LHCN-M2 (cell line): ENCODE measurements around the gene XYLB. TPM values are rescaled to one million over a fixed set of nuclear protein-coding genes. Genes with fewer than 3 reads are reported as not detected.
A peak's percentile ranks its signal among the peaks of the same experiment; 100 is the strongest.
"Not testable (repeated sequence)": the region's sequence is repeated elsewhere in the genome, so short reads cannot be mapped to it uniquely, and the experiment has no call there.

Source experiments
- DNase-seq: peaks from one replicate; pipeline ENCODE4 v3.0.0-alpha.2; 2012; ENCODE audit warnings: low read depth
- polyA plus RNA-seq: library from polyadenylated mRNA; unstranded; fragments of >200 nt; gene quantifications from one replicate; pipeline ENCODE4 v1.2.1, GENCODE V29; 2012; ENCODE audit warnings: missing spikeins
- total RNA-seq: library from RNA; depleted of rRNA; stranded (reverse); fragments of >200 nt; gene quantifications from 2 replicates; pipeline ENCODE4 v1.2.3, GENCODE V29; 2014; rRNA removed

Gene XYLB
- 2.2 and 3.0 TPM in 2 replicates for total RNA-seq
- polyA plus RNA-seq, result 2.8 TPM

DNA sequence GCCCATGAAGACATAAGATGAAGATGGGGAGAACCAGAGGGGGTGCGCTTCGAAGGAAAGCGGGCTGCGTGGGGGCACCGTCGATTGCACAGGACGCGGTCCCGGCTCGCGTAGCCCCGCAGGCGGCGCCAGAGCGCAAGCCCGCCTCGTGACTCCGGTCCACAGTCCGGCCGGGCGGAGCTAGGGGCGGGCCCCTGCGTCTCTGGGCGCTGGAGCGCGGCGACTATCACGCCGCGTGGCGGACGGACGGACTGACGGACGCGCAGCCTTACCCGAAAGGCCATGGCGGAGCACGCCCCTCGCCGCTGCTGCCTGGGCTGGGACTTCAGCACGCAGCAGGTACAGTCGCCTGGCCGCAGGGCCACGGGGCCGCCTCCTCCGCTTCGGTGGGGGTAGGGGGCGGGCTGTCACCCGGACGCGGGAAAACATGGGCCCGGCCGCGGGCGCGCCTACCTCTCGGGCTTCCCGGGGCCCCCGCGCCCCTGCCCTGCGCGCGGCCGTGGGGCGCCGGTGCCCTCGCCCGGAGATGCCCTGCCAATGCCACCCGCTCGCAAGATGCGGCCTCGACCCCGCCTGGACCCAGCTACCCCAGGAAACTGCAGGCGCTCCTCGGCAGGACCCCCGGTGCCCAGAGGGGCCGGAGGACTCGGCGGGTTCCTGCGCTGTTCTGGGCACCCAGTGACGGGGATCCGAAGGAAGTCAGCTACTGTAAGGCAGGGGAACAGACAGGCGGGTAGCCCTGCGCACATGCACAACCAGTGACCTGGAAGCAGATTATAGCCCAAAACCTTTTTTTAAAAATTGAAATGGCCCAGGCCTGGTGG is at the start of gene XYLB:
XYLB (plus strand) TSS at position 199 of the 824 bp plus-strand sequence; CDS start at position 283, 84 bp downstream.
- DNase-seq, result peak; percentile 80

DNA sequence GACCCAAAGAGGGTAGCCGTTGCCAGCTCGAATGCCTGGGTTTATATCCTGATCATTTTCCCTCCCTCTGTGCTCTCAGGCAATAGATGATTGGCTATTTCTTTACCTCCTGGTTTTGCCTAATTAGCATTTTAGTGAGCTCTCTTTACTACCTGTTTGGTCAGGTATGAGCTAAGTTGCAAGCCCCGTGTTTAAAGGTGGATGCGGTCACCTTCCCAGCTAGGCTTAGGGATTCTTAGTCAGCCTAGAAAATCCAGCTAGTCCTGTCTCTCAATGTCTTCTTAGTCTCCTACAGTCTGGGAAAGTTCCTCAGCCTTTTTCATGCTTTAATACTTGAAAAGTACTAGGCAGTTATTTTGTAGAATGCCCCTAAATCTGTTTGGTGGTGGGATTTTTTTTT is 49.5 kb upstream of the XYLB start:
- DNase-seq, result not testable (repeated sequence)

DNA sequence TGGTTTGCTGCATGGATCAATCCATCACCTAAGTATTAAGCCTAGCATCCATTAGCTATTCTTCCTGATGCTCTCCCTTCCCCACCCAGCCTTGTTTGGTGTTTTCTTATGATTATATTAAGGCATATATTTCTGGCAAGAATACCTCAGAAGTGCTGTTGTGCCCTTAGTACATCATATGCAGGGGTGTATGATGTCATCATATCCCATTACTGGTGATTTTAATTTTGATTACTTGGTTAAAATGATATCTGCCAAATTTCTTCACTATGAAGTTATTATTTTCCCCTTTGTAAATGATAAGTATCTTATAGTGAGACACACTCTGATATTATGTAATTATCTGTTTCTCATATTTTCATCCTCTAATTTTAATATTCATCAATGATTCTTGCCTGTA is 49.0 kb upstream of the XYLB start:
- DNase-seq, result no peak

DNA sequence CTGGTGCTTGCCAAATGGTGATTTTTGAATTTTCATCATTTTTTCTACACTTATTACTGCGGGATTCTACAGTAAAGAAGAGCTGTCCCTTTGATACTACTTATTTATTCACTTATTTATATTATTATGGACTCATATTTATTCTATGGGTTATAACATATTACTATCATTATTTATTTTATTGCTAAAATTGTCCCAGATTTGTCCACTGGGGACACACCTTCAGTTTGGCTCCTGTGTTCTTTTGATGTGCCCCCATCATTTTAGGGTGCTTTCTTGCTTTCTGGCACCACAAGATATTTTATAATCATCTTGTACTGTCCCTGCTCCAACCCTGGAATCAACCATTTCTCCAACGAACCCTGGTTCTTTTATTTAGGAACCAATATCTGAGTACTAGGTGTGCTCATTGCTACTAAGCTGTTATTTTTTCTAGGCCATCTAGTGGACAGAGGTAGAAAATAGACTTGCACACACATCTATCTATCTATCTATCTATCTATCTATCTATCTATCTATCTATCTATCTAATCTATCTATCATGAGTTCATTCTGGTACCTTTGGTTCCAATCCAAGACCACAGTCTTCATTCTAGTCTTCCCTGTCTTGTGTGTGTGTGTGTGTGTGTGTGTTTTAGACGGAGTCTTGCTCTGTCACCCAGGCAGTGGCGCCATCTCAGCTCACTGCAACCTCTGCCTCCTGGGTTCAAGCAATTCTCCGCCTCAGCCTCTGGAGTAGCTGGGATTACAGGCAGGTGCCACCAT is 48.5 kb upstream of the XYLB start:
- peak; percentile 10 for DNase-seq

DNA sequence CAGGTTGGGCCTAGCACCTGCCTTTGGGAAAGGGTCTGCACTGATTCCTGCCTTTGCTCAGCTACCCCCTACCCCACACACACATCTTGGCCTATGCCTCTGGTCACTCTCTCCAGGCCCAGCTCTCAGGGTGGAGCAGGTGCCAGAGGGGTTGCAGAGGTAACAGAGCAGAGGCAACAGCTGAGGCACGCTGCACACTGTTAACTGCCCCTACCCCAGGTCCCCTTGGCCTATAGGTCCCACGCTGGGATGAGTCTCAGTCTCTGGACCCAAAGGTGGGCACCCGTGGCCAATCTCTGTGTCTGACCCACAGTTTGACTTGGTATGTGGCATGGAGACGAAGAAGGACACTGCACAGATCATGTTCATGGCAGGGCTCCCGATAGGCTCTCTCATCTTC is 39.6 kb upstream of the XYLB start:
- no peak for DNase-seq

DNA sequence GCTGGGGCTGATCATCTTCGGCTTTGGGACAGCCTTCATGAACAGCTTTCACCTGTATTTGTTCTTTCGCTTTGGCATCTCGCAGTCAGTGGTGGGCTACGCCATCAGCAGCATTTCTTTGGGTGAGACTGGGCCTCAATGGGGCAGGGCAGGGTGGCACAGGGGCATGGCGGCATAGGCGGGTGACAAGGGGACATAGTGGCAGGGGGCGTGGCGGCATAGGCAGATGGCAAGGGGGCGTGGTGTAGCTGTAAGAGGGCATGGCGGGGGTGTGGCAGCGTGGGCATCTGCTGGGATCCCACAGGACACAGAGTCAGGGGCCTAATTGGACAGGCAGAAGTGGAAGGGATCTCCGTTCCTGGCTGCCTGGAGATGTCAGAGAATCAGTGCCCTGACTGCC is 39.0 kb upstream of the XYLB start:
- DNase-seq, result no peak

DNA sequence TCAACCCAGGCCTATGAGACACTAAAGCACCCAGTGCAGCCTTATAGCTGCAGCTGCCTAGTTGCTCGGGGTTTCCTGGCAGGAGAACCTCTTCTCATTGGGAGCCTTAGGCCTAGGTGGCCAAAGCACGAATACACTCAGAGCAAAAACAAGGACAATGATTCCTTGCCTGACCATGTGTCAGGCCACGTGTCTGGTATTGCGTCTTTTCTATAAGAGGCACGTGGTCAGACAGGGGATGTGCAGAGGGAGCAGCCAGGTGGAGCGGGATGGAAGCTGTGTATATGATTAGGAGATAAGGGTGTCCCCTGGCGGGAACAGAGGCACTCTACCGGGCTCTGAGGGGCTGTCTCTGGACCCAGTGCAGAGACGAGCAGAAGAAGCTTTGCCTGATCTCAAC is 38.1 kb upstream of the XYLB start:
- no peak for DNase-seq

DNA sequence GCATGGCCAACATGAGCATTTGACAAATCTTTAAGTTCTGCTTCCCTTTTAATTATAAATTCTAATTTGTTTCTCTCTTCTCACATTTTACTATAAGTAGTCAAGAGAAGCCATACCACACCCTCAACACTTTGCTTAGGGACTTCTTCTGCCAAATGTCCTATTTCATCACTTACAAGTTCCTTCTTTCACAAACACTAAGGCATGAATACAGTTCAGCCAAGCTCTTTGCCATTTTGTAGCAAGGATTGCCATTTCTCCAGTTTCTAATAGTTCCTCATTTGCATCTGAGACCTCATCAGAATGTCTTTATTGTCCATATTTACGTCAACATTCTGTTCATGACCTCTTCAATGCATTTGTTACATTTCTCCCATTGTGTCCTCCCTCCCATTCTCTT is 35.1 kb upstream of the XYLB start:
- DNase-seq, result no peak

DNA sequence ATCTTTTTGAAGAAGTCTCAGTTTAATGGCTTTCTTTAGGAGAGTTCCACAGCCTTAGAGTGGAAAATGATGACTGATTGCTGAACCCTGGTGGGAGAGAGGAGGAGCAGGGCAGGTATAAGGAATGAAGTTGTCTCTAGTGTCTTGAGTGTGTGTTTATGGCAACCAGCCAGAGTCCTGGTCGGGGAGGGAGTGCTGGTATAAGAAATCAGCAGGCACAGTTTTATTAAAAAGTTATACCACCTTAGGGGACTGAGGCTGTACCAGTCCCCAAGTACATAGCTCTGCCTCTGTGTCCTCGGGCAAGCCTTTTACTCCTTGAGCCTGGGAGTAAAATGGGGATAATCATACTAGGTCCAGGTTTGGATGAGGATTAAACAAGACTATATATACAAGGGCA is 34.6 kb upstream of the XYLB start:
- DNase-seq, result no peak

DNA sequence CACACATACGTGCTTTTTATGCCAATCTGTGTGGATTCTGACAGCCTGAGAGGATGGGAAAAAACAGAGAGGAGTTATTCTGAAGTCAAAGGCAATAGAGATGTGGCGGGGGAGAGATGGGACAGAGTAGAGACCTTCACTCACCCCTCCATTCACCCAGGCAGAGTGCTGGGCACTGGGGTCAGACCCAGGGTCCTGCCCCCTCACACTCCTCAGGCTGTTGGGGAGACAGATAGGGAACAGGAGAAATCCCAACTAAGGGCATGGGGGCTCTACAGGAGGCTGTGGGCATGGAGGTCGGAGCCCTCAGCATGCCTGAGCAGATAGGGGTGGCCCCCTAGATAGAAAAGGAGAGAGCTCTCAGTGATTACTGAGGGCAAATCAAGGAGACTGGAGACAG is 34.2 kb upstream of the XYLB start:
- DNase-seq, result no peak

DNA sequence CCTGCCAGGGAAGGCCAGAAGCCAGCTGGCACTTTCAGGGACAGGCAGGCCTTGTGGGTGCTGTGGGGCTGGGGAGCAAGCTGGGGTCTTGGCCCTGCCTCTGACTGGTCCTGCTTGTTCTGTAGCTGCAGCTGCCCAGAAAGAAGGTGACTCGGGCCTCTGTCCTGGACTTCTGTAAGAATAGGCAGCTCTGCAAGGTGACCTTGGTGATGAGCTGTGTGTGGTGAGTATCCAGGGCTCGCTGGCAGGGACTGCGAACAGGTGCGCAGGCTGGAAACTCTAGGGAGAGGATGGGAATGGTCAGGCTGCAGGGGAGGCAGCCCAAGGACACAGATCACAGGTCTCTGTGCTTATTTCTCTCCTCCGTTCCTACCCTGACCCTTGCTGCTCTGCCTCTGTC is 33.3 kb upstream of the XYLB start:
- no peak for DNase-seq

DNA sequence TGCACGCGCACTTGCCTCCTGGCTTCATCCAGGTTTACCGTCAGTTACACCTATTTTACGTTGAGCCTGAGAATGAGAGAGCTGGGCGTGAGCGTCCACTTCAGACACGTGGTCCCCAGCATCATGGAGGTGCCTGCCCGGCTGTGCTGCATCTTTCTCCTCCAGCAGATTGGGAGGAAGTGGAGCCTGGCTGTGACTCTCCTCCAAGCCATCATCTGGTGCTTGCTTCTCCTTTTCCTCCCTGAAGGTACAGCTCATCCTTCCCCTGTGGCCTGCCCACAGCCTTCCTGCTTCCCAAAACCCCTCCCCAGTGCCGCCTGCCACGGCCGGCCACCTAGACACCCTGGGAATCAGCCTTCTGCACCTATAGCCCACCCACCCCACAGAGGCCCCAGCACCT is 32.9 kb upstream of the XYLB start:
- no peak for DNase-seq

DNA sequence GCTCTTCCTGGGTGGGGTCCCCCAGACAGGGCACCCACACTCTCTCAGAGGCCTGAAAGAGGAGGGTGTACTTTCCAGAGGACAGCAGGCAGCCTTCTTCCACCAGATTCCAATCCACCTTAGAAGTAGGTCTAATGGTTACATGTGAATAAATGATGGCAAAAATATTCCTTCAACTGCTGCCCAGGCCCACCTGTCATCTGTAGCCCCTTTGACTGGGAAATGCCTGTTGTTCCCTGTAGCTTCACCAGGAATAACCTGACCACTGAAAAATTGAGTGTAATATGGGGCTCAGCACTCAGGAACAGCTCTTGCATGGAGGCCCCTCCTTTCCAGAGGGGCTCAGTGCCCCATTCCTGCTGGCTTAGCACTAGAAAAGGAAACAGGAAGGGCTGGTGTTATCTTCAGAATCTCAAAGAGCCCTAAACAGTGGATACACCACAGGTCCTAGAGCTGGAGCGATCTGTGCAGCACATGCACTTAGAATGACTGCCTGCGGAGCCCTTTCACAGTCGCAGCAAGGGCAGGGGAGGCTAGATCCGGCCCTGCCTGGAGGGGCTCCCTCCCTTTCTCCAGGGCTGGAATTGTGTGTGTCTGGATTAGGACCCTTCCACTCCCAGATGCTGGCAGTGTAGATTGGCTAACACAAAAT is 32.3 kb upstream of the XYLB start:
- DNase-seq, result no peak

DNA sequence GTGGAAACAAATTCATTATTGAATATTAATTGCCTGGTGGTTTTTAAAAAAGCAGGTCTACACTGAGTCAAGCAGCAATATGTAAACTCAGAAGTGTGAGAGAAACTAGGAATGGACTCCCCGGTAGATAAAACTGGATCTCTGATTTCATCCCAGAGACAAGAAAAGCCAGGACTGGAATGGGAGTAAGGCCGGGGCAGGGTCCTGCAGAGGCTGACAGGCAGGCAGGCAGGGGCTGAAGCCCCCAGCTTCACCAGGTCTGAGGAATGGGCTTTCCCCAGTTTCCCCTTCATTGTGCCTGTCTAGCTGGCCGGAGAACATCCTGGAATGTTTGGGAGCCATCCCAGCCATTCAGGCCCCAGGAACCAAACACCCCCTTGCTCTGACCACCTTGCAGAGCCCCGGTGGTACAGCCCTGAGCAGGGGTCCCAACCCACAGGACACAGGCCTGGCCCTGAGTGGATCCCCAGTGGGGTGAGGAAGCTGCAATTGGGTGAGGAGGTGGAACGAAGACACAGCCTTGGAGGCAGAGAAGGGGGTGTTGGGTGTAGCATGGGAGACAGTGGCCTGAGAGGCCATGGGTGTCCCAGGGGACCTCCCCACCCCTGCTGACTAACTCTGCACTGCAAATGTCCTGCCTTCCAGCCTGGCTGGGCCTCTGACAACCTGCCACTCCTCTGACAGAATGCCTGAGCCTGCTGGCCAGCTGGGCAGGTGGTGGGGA is 31.7 kb upstream of the XYLB start:
- DNase-seq, result no peak

DNA sequence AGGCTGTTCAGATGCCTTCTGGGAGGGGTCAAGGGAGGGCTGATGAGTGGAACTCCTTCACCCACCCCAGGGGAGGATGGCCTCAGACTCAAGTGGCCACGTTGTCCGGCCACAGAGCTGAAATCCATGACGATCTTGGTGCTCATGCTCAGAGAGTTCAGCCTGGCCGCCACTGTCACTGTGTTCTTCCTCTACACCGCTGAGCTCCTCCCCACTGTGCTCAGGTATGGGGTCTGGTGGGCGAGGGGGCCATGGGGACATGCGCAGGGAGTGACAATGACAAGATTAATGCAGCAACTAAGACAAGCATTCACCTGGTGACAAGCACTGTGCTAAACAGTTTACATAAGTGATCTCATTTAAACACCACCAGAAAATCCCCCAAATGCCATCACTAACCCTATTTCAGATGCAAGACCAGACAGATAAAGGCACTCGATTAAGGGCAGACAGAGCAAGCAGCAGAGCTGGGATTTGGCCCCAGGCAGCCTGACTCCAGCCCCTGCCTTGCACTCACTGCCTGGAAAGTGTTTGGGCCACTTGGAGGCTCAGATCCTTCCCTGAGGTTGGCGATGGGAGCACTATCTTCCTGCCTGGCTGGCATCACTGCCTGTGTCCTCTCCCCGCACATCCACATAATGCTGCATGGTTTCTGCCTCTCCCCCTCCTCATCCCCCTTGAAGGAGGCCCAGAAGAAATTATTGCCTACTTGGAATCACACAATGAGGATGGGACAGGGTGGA is 30.9 kb upstream of the XYLB start:
- no peak for DNase-seq

DNA sequence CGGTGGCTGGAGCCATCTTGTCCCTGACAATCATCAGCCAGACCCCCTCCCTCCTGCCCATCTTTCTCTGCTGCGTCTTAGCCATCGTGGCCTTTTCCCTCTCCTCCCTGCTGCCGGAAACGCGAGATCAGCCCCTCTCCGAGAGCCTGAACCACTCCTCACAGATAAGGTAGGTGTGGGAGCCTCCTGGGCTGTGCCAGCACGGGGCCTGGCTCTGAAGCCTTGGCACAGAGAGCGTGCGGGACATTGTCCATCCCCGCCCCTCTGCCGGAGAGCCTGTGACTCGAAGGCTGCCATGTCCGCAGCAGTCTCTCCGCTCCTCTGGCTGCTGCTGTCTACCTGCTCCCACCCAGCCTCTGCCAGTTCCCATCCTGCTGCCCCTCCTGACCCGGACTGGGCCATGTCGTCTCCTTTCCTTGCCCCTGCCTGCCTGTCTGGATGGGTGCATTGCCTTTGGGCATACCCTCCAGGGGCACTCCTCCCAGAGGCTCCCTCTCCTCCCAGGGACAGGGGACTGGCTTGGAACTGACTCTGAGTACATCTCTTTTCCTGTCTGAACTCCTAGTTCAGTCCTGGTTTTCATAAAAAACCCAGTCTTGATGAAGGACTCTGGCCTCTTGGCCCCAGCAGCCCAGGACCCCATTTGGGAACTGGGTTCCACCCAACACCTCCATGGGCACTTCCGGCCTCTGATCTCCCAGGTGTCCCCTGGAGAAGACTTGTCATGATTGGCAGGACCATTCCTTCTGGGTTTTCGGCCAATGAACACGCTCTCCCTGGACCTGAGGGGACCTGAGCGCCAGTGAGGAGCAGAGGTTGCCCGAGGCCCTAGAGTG is 30.0 kb upstream of the XYLB start:
- no peak for DNase-seq

DNA sequence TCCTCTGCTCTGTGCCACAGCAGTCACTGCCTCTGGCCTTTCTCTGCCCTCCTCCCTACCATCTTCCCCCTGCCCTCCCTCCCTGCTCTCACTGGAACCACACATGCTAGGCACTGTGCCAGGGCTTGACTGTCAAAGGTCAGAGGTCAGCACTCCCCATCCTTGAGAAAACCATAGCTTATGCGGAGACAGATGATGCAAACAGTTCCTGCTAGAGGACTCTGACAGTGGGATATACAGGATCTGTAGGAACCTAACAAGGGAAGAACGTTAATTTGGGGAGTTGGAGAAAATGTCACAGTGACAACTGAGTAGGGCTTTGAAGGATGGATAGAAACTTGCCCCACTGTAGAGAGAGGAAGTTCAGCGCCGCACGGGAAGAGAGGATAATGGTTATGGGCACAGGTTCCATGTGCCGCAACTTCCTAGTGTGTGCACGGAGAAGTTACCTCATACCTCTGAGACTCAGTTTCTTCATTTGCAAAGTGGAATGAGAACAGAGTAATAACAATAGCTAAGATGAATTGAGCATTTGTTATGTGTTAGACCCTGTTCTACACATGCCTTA is 29.3 kb upstream of the XYLB start:
- DNase-seq, result peak; percentile 49

DNA sequence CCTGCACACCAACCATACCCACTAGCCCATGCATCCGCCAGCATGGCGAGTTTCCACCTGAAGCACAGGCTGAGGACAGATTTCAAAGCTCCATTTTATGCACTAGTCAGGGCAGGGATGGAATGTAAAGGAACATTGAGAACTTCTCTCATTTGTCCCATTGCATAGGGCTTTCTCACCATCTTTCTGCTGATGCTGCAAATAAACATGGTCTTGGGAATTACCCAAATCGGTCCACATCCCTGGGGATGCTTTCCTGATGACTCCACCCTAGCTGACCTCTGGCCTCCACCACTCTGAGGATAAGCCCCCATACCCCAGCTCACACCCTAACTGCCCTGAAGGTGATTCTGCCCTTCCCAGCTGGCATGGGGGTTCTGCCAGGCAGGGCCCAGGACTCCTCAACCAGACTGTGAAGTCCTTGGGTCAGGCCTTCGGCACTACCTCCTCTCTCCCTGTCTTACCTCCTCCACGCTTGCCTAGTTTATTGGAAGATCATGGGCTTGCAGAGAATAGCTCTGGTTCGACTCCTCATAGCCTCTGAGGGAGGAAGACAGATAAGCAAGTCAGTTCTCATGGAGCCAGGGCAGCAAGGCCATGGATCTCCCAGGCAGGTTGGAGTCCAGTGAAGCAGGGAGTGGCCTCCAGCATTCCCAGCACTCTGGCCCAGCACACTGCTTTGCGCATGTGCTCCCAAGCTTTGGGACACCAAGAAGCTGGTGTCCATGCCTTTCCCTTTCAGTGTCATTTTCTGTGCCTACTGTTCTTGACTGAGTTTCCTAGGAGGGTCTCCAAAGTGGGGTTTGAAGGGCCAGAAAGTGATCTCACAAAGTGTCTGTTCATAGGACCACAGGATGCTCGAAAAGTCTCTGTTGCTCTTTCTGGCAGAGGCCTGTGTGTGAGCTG is 27.6 kb upstream of the XYLB start:
- no peak for DNase-seq

DNA sequence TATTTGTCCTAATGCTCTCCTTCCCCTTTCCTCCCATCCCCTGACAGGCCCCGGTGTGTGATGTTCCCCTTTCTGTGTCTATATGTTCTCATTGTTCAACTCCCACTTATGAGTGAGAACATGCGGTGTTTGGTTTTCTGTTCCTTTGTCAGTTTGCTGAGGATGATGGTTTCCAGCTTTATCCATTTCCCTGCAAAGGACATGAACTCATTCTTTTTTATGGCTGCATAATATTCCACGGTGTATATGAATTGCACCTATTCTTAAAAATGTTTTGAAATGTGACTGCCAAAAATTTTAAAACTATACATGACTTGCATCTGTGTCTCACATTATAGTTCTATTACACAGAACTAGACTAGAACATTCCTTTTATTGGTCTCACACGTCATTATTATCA is 25.9 kb upstream of the XYLB start:
- DNase-seq, result not testable (repeated sequence)
